Endothelial cell (in vitro differentiated cells): ENCODE data around the gene SCG3. TPM values are rescaled to one million over a fixed set of nuclear protein-coding genes. Genes with fewer than 3 reads are reported as not detected.

Source experiments
- DNase-seq: peaks from one replicate; pipeline ENCODE4 v3.0.0; 2021; ENCODE audit warnings: low spot score
- H3K27ac Mint-ChIP-seq: one replicate; pipeline ENCODE4 v1.8.0; 2021; ENCODE audit warnings: mixed read lengths, inconsistent platforms; ENCODE audit not compliant: unreplicated experiment
- H3K27me3 Mint-ChIP-seq: one replicate; pipeline ENCODE4 v1.8.0; 2021; ENCODE audit warnings: mild to moderate bottlenecking, moderate library complexity, mixed read lengths, inconsistent platforms; ENCODE audit not compliant: unreplicated experiment
- H3K36me3 Mint-ChIP-seq: one replicate; pipeline ENCODE4 v1.8.0; 2021; ENCODE audit warnings: mild to moderate bottlenecking, low read depth, mixed read lengths, inconsistent platforms; ENCODE audit not compliant: unreplicated experiment
- H3K4me1 Mint-ChIP-seq: one replicate; pipeline ENCODE4 v1.8.0; 2021; ENCODE audit warnings: mild to moderate bottlenecking, mixed read lengths, inconsistent platforms; ENCODE audit not compliant: unreplicated experiment
- H3K4me3 Mint-ChIP-seq: one replicate; pipeline ENCODE4 v1.8.0; 2021; ENCODE audit warnings: mild to moderate bottlenecking, mixed read lengths, inconsistent platforms; ENCODE audit not compliant: unreplicated experiment
- H3K9me3 Mint-ChIP-seq: one replicate; pipeline ENCODE4 v1.8.0; 2021; ENCODE audit warnings: mixed read lengths, inconsistent platforms; ENCODE audit not compliant: unreplicated experiment
- CTCF ChIP-seq: fragments of 200-600 bp; sonication (generic); IDR thresholded peaks from one replicate; pipeline ENCODE4 v1.5.0; 2021; ENCODE audit warnings: antibody characterized with exemption; ENCODE audit not compliant: unreplicated experiment
- total RNA-seq: library from RNA; stranded (reverse); fragmentation: NEBNext Ultra II Directional; extraction: Animal tissue kit (Norgen Biotek cat#: 25700); gene quantifications from one replicate; pipeline ENCODE4 v1.2.1, GENCODE V29; 2021; ENCODE audit not compliant: unreplicated experiment

The SCG3 gene
- total RNA-seq, 1 donor from 2014 or later: 37.0 TPM

DNA sequence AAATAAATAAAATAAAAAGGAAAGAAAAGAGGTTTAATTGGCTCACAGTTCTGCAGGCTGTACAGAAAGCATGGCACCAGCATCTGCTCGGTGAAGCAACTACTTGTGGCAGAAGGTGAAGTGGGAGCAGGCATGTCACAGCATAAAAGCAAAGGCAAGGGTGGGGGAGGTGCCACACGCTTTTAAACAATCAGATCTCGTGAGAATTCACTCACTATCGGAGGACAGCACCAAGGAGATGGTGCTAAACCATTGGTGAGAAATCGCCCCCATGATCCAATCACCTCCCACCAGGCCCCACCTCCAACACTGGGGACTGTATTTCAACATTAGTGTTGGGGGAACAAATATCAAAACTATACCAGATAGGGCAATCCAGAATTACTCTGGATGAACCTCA is 15.3 kb downstream of the SCG3 start:
- Mint-ChIP-seq H3K36me3 (peaks cover 3% of the 10 kb centered on the region), H3K4me1 (peaks cover 11% of the 10 kb centered on the region), H3K27ac (no peak overlapping the region), H3K9me3 (no peaks in the 10 kb centered on the region), H3K4me3 (no peak overlapping the region), H3K27me3 (no peaks in the 10 kb centered on the region)
- DNase-seq: no peak
- no peak for TF ChIP-seq CTCF

- Mint-ChIP-seq H3K27me3 (peaks cover 2% of the 10 kb centered on the region), H3K4me3 (no peak overlapping the region), H3K36me3 (peaks cover 3% of the 10 kb centered on the region), H3K4me1 (peaks cover 6% of the 10 kb centered on the region), H3K27ac (no peak overlapping the region), H3K9me3 (no peaks in the 10 kb centered on the region)
- DNase-seq: no peak
- TF ChIP-seq CTCF: no peak
Observed at GRCh38 chr15:51697163-51697562, 15.9 kb downstream of the SCG3 start.

GRCh38 chr15:51699373-51699772 is 18.1 kb downstream of the SCG3 start:
- Mint-ChIP-seq H3K4me3 (no peak overlapping the region), H3K9me3 (no peaks in the 10 kb centered on the region), H3K27ac (no peak overlapping the region), H3K4me1 (no peaks in the 10 kb centered on the region), H3K36me3 (peaks cover 3% of the 10 kb centered on the region), H3K27me3 (peaks cover 2% of the 10 kb centered on the region)
- no peak for DNase-seq
- no peak for TF ChIP-seq CTCF

DNA sequence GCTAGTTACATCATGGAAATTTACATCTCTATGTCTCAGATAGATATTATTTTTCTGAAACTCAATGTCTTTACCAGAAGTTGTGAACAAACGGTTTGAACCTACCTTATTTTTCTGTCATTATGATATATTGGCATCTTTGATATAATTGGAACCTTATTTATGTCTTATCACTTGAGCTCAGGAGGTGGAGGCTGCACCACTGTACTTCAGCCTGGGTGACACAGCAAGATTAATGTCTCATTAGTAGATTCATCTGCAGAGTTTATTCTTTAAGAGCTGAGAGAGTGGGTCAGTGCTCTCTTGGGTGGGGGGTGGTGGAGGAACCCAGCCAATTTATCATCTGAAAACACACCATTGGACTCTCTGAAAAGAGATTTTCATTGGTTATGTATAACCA is 21.4 kb downstream of the SCG3 start:
- H3K27me3 Mint-ChIP-seq: peaks cover 2% of the 10 kb centered on the region

GRCh38 chr15:51706291-51706690 is 25.0 kb downstream of the SCG3 start:
- Mint-ChIP-seq H3K36me3 (no peaks in the 10 kb centered on the region), H3K27ac (no peak overlapping the region), H3K4me3 (no peak overlapping the region), H3K27me3 (peaks cover 2% of the 10 kb centered on the region), H3K4me1 (no peaks in the 10 kb centered on the region), H3K9me3 (no peaks in the 10 kb centered on the region)
- no peak for DNase-seq
- no peak for TF ChIP-seq CTCF

More for the DNA sequence above, 21.4 kb downstream of the SCG3 start:
- Mint-ChIP-seq H3K4me3 (no peak overlapping the region), H3K36me3 (peaks cover 3% of the 10 kb centered on the region), H3K4me1 (no peaks in the 10 kb centered on the region), H3K27ac (no peak overlapping the region), H3K9me3 (no peaks in the 10 kb centered on the region)
- DNase-seq: no peak
- TF ChIP-seq CTCF: no peak
